HG03439 (cell line): ENCODE results near the gene CABLES1.

Experiments
- ATAC-seq: cut with Tn5 transposase; IDR thresholded peaks from one replicate; pipeline ENCODE4 v1.9.1; 2021; ENCODE audit warnings: mild to moderate bottlenecking, moderate library complexity; ENCODE audit not compliant: unreplicated experiment

CABLES1 gene

GRCh38 chr18:23238651-23239349, 103.5 kb downstream of the CABLES1 start:
- ATAC-seq, result no peak

GRCh38 chr18:23239350-23239692, 104.0 kb downstream of the CABLES1 start:
- no peak for ATAC-seq

GRCh38 chr18:23239885-23240608, 104.8 kb downstream of the CABLES1 start:
- no peak for ATAC-seq

- no peak for ATAC-seq
Observed at GRCh38 chr18:23240609-23240930, 105.3 kb downstream of the CABLES1 start.

- peak; percentile 91 for ATAC-seq
Observed at GRCh38 chr18:23241833-23242496, 106.7 kb downstream of the CABLES1 start.

GRCh38 chr18:23243178-23243577, 107.9 kb downstream of the CABLES1 start:
- ATAC-seq, result no peak

- ATAC-seq, result no peak
Observed at GRCh38 chr18:23243816-23244215, 108.5 kb downstream of the CABLES1 start.

- ATAC-seq, result no peak
Observed at GRCh38 chr18:23244401-23244800, 109.1 kb downstream of the CABLES1 start.

GRCh38 chr18:23245461-23245860, 110.2 kb downstream of the CABLES1 start:
- ATAC-seq, result no peak

GRCh38 chr18:23247331-23247730, 112.0 kb downstream of the CABLES1 start:
- no peak for ATAC-seq

GRCh38 chr18:23247896-23248295, 112.6 kb downstream of the CABLES1 start:
- ATAC-seq, result no peak

GRCh38 chr18:23248826-23249225, 113.5 kb downstream of the CABLES1 start:
- no peak for ATAC-seq

- no peak for ATAC-seq
Observed at GRCh38 chr18:23249348-23249747, 114.1 kb downstream of the CABLES1 start.

- ATAC-seq, result no peak
Observed at GRCh38 chr18:23250893-23251656, 115.8 kb downstream of the CABLES1 start.

GRCh38 chr18:23253630-23254029, 118.3 kb downstream of the CABLES1 start:
- no peak for ATAC-seq

GRCh38 chr18:23257137-23257536, 121.9 kb downstream of the CABLES1 start:
- ATAC-seq, result no peak

- no peak for ATAC-seq
Observed at GRCh38 chr18:23257686-23258565, 122.6 kb downstream of the CABLES1 start.

GRCh38 chr18:23258566-23259469, 123.5 kb downstream of the CABLES1 start:
- ATAC-seq, result no peak
